Measurements from ENCODE around the gene CEP112. TPM values are rescaled to one million over a fixed set of nuclear protein-coding genes. Genes with fewer than 3 reads are reported as not detected.

Gene CEP112
- total and polyA plus RNA-seq, 2 of the 4 experiments (the other 2 are of a cell fraction), result 2.5 to 5.6 TPM

GRCh38 chr17:65900216-65900615 lies 291.7 kb downstream of the CEP112 start:
- Histone ChIP-seq H4K91ac (ENCODE audit: insufficient read depth, low read depth, low read length) (no peak overlapping the region), H3K14ac (replicated peaks; ENCODE audit: low read depth, low read length) (no peak overlapping the region), H3K79me1 (ENCODE audit: low read depth in 1 of 2, low read length in 2 of 2) (no peaks in the 10 kb centered on the region), H3K9ac (ENCODE audit: low read depth, low read length) (no peak overlapping the region), H2BK15ac (ENCODE audit: low read depth, low read length) (no peak overlapping the region), H4K8ac (ENCODE audit: low read depth in 2 of 2, low read length in 2 of 2) (no peak overlapping the region), H3K23ac (ENCODE audit: low read depth, low read length) (no peak overlapping the region), H2AFZ (replicated peaks; ENCODE audit: low read length, poor library complexity) (no peak overlapping the region), H4K5ac (ENCODE audit: low read depth, low read length) (no peak overlapping the region), H3K4me1 (ENCODE audit: control insufficient read depth, insufficient read depth, low read length) (no peaks in the 10 kb centered on the region), H3K4me2 (ENCODE audit: low read depth, low read length) (no peak overlapping the region), H3K27me3 (ENCODE audit: control insufficient read depth, insufficient read depth, low read length) (no peaks in the 10 kb centered on the region), H3K56ac (ENCODE audit: extremely low read depth, insufficient read depth, low read length) (no peak overlapping the region), H4K20me1 (ENCODE audit: insufficient read depth, low read length) (no peaks in the 10 kb centered on the region), H3K18ac (ENCODE audit: low read depth, low read length) (no peak overlapping the region), H3K36me3 (ENCODE audit: control insufficient read depth, insufficient read depth, low read length) (no peaks in the 10 kb centered on the region), H3K9me1 (ENCODE audit: insufficient read depth, low read length) (0 out of 2 replicates have a peak, but pooled peaks cover 3% of the 10 kb centered on the region), H2BK120ac (ENCODE audit: low read depth, low read length) (no peak overlapping the region), H2AK9ac (replicated peaks; ENCODE audit: low read depth, low read length, poor library complexity) (no peak overlapping the region), H3K4me3 (ENCODE audit: insufficient read depth, low read depth, low read length) (no peak overlapping the region), H3K27ac (ENCODE audit: insufficient read depth, low read length) (no peak overlapping the region), H3K9me3 (ENCODE audit: control insufficient read depth, insufficient read depth, low read length) (no peaks in the 10 kb centered on the region), H2BK5ac (ENCODE audit: low read depth, low read length, poor library complexity, severe bottlenecking) (no peak overlapping the region), H2BK20ac (ENCODE audit: low read depth, low read length) (no peak overlapping the region), H3K4ac (ENCODE audit: low read depth, low read length) (no peak overlapping the region), H2AK5ac (ENCODE audit: low read depth, low read length) (no peak overlapping the region)
- dilution Hi-C loops (cut with HindIII; ENCODE audit: low sequenced_read_pairs, unreplicated experiment), result no loop called here
- ChIA-PET POLR2A (ENCODE audit: unreplicated experiment) (no interaction called here), CTCF (interaction anchor here (0.6 kb wide), 1 partner anchor 615 kb away, joined by 3 read pairs; no protein-coding TSS in a partner anchor)
- in situ Hi-C loops (cut with MboI; ENCODE audit: low sequenced_read_pairs), result no loop called here
- BruUV-seq (replicated peaks), result no TSS peak
- intact Hi-C loops (cut with micrococcal nuclease), result no loop called here
- DNase-seq (no peak), ATAC-seq (ENCODE audit: low read depth) (no peak)
- no CpG with 5 or more reads among the region's 6 CpGs for WGBS, 2 experiments (ENCODE audit: extremely low coverage in 2 of 2, insufficient read length in 1 of 2)
- TF ChIP-seq USF2 (IDR thresholded peaks at IDR 0.05; ENCODE audit: low read depth, low read length) (no peak), FOS (IDR thresholded peaks at IDR 0.05; ENCODE audit: low read depth, low read length) (no peak), NFE2L2 (IDR thresholded peaks at IDR 0.05; ENCODE audit: low read depth, low read length) (no peak)

All from IMR-90 (cell line).